IPS-18a (cell line): ENCODE data around the gene STK11.
A peak's percentile ranks its signal among the peaks of the same experiment; 100 is the strongest.
"Not testable (repeated sequence)": the region's sequence is repeated elsewhere in the genome, so short reads cannot be mapped to it uniquely, and the experiment has no call there.

ENCODE experiments used
- H3K27ac ChIP-seq: one replicate; pipeline ENCODE4 v1.5.1; 2013; ENCODE audit warnings: low read length
- H3K27me3 ChIP-seq: one replicate; pipeline ENCODE4 v1.6.1; 2013; ENCODE audit warnings: mild to moderate bottlenecking, low read length; ENCODE audit not compliant: control insufficient read depth, insufficient read depth
- H3K36me3 ChIP-seq: one replicate; pipeline ENCODE4 v1.6.1; 2013; ENCODE audit warnings: low read depth, low read length; ENCODE audit not compliant: control insufficient read depth
- H3K4me1 ChIP-seq: one replicate; pipeline ENCODE4 v1.6.1; 2013; ENCODE audit warnings: low read depth, low read length; ENCODE audit not compliant: control insufficient read depth
- H3K4me3 ChIP-seq: one replicate; pipeline ENCODE4 v1.5.1; 2013; ENCODE audit warnings: low read length
- H3K9ac ChIP-seq: one replicate; pipeline ENCODE4 v1.6.1; 2013; ENCODE audit warnings: mild to moderate bottlenecking, low read length, moderate library complexity
- H3K9me3 ChIP-seq: one replicate; pipeline ENCODE4 v1.6.1; 2013; ENCODE audit warnings: low read depth, low read length; ENCODE audit not compliant: control insufficient read depth

The STK11 gene

DNA sequence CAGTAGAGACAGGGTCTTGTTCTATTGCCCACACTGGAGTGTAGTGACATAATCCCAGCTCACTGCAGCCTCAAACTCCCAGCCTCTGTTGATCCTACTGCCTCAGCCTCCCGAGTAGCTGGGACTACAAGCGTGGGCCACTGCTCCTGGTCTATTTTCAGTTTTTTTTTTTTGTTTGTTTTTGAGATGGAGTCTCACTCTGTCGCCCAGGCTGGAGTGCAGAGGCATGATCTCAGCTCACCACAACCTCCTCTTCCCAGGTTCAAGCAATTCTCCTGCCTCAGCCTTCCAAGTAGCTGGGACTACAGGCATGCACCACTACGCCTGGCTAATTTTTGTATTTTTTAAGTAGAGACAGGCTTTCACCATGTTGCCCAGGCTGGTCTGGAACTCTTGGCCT, 5.0 kb upstream of the STK11 start:
- not testable (repeated sequence) for H3K9ac ChIP-seq, H3K4me1 ChIP-seq, H3K9me3 ChIP-seq, H3K36me3 ChIP-seq, H3K27ac ChIP-seq, H3K4me3 ChIP-seq, H3K27me3 ChIP-seq

DNA sequence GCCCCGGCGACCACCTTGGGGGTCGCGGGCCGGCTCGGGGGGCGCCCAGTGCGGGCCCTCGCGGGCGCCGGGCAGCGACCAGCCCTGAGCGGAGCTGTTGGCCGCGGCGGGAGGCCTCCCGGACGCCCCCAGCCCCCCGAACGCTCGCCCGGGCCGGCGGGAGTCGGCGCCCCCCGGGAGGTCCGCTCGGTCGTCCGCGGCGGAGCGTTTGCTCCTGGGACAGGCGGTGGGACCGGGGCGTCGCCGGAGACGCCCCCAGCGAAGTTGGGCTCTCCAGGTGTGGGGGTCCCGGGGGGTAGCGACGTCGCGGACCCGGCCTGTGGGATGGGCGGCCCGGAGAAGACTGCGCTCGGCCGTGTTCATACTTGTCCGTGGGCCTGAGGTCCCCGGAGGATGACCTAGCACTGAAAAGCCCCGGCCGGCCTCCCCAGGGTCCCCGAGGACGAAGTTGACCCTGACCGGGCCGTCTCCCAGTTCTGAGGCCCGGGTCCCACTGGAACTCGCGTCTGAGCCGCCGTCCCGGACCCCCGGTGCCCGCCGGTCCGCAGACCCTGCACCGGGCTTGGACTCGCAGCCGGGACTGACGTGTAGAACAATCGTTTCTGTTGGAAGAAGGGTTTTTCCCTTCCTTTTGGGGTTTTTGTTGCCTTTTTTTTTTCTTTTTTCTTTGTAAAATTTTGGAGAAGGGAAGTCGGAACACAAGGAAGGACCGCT, 729 bp downstream of the STK11 start:
- peaks cover 7% of the 10 kb centered on the region for H3K4me1 ChIP-seq
- peak overlapping the region; percentile 68 for H3K4me3 ChIP-seq
- H3K9ac ChIP-seq: peak overlapping the region; percentile 48
- H3K36me3 ChIP-seq: no peaks in the 10 kb centered on the region
- H3K9me3 ChIP-seq: no peaks in the 10 kb centered on the region
- H3K27ac ChIP-seq: no peak overlapping the region
- H3K27me3 ChIP-seq: no peaks in the 10 kb centered on the region

DNA sequence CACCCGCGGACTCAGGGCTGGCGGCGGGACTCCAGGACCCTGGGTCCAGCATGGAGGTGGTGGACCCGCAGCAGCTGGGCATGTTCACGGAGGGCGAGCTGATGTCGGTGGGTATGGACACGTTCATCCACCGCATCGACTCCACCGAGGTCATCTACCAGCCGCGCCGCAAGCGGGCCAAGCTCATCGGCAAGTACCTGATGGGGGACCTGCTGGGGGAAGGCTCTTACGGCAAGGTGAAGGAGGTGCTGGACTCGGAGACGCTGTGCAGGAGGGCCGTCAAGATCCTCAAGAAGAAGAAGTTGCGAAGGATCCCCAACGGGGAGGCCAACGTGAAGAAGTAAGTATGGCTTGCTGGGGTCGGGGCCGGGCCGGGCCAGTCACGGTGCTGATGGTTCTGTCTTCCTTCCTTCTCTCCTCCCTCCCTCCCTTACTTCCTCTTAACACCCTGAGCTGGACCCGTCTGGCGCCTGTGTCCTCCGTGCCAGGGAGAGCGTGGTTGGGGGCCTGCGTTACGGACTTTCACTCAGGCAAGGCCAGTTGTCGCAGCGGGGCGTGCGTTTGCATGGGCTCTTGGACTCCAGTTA, 1.4 kb downstream of the STK11 start:
- H3K9ac ChIP-seq: peak overlapping the region; percentile 48
- H3K27ac ChIP-seq: no peak overlapping the region
- peaks cover 7% of the 10 kb centered on the region for H3K4me1 ChIP-seq

DNA sequence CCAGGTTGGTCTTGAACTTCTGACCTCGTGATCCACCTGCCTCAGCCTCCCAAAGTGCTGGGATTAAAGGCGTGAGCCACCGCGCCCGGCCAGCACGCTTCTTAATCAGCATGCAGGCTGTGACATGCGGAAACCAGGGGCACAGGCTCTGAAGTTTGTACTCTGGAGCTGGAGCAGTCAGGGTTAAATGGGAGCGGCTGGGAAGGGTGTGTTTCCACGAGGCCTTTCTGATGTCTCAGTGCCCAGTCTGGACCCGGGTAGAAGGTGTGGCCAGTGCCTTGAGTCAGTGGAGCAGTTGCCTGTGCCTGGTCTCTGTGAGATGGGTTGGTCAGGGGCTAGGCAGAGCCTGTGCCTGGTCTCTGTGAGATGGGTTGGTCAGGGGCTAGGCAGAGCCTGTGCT, 3.3 kb downstream of the STK11 start:
- not testable (repeated sequence) for H3K4me1 ChIP-seq

More for the DNA sequence above, 1.4 kb downstream of the STK11 start:
- Histone ChIP-seq H3K9me3 (no peaks in the 10 kb centered on the region), H3K36me3 (no peaks in the 10 kb centered on the region), H3K27me3 (no peaks in the 10 kb centered on the region), H3K4me3 (peak overlapping the region; percentile 68)

DNA sequence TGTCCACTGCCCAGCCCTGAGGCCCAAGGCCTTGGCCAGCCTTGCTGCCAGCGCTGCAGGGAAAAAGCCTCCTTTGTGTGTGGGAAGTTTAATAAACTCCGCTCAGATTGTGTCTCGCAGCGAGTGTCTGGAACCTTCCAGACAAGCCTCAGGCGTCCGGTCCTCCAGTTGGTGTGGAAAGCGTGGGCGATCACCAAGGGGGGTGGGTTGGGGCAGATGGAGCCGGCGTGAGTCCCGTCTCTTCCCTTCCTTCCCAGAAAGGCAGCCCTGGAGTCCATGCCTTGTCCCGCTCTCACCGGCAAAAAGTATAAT, 4.6 kb downstream of the STK11 start:
- Histone ChIP-seq H3K9ac (no peak overlapping the region), H3K4me3 (no peak overlapping the region), H3K36me3 (no peaks in the 10 kb centered on the region), H3K4me1 (peaks cover 7% of the 10 kb centered on the region), H3K27me3 (no peaks in the 10 kb centered on the region), H3K27ac (no peak overlapping the region), H3K9me3 (no peaks in the 10 kb centered on the region)

More for the DNA sequence above, 3.3 kb downstream of the STK11 start:
- not testable (repeated sequence) for H3K27me3 ChIP-seq, H3K36me3 ChIP-seq, H3K9ac ChIP-seq, H3K27ac ChIP-seq, H3K4me3 ChIP-seq, H3K9me3 ChIP-seq

DNA sequence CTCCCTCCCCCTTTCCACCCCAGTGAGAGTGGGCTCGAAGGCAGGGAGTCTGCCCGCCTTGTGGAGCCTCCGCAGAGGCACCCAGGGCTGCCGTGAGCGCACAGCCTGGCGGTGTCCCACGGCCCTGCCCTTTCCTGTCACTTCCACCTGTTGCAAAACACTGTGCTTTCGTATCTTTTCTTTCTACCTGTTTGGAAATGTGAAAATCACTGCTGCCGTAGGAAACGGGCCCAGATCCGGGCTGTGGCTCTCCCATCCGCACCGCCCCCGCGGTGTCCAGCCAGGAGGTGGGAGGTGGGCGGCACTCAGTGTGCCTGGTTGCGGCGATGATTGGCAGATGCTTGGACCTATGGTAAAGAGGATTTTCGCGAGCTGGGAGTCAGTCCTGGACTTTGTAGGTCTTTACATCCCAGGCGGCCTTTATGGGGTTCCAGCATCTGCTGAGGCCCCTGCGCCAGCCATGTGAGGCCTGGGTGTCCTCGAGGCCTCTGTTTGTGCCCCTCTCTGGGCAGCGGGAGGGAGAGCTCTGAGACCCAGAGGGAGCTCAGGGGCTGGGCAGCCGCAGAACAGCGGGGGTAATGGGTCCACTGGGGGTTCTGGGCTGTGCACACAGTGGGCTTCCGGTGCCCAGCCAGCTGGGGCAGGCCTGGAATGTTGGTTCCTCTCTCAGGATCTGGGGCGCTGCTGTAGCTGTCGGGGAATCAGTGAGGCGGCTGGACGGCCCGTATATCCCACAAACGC, 6.1 kb downstream of the STK11 start:
- H3K27me3 ChIP-seq: no peaks in the 10 kb centered on the region
- H3K36me3 ChIP-seq: no peaks in the 10 kb centered on the region
- no peak overlapping the region for H3K4me3 ChIP-seq
- H3K9ac ChIP-seq: no peak overlapping the region
- H3K4me1 ChIP-seq: peaks cover 7% of the 10 kb centered on the region
- no peak overlapping the region for H3K27ac ChIP-seq
- H3K9me3 ChIP-seq: no peaks in the 10 kb centered on the region

DNA sequence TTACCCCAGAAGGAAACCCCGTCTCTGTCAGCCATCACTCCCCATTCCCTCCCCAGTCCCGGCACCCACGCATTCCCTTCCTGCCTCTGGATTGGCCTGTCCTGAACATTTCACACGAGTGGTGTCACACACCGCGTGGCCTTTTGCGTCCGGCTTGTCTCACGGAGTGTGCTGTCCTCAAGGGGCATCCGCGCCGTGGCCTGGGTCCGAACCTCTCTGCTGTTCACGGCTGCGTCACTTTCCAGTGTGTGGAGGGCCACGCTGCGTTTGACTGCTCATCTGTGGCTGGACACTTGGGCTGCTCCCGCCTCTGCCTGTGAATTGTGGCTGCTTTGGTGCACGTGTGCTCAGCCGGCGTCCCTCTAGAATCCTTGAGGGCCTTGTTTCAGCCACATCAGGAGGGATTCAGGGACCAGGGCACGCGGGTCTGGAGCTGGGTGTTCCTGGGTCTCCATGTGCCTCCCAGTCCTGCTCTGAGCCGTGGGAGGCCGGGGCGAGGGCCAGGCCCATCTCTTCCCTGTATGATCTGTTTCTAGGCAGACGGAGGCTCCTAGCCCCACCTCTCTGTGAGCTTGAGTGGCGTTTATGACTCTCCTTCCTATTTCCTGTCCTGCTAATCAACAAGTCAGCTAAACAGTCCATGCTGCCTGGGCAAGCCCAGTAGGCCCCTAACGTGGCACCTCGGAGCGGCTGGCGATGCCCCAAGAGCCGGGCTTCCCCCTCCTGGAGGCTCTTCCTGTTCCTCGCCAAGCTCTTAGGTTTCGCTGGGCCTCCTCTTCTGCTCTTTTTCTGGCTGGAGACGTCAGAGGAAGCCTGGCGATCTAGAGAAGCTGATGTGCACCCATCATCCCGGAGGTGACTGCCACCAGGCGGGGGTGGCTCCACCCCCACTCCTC, 8.1 kb downstream of the STK11 start:
- H3K27me3 ChIP-seq: no peaks in the 10 kb centered on the region
- H3K27ac ChIP-seq: no peak overlapping the region
- no peaks in the 10 kb centered on the region for H3K4me1 ChIP-seq

DNA sequence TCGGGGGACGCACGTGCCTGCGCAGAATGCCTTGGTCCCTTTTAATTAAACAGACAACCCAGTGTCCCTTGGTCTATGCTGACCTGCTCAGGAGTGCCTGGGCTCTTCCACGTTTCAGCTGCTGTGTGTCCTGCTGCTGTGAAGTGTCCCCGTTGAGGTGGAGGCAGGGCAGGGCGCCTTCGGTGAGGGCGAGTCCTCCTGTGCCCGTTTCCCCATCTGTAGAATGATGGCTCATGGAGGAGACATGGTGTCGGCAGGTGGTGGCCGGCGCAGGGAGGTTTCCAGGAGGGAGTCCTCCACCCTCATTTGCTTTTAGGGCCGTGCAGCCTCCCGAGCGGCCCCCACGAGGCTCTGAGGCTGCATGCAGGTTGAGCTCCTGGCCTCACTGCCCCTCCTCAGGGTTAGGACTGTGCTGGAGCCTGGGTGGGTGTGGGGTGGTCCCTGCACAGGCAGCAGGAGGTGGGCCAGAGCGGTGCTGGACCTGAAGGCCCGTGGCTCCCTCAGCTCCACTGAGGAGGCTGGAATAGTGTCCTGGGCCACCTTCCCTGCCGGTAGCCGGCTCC, 8.8 kb downstream of the STK11 start:
- Histone ChIP-seq H3K4me1 (no peaks in the 10 kb centered on the region), H3K9ac (no peak overlapping the region), H3K27me3 (no peaks in the 10 kb centered on the region), H3K27ac (no peak overlapping the region), H3K36me3 (no peaks in the 10 kb centered on the region), H3K4me3 (no peak overlapping the region), H3K9me3 (no peaks in the 10 kb centered on the region)

More for the DNA sequence above, 8.1 kb downstream of the STK11 start:
- no peaks in the 10 kb centered on the region for H3K9me3 ChIP-seq
- H3K4me3 ChIP-seq: no peak overlapping the region
- no peaks in the 10 kb centered on the region for H3K36me3 ChIP-seq
- no peak overlapping the region for H3K9ac ChIP-seq

DNA sequence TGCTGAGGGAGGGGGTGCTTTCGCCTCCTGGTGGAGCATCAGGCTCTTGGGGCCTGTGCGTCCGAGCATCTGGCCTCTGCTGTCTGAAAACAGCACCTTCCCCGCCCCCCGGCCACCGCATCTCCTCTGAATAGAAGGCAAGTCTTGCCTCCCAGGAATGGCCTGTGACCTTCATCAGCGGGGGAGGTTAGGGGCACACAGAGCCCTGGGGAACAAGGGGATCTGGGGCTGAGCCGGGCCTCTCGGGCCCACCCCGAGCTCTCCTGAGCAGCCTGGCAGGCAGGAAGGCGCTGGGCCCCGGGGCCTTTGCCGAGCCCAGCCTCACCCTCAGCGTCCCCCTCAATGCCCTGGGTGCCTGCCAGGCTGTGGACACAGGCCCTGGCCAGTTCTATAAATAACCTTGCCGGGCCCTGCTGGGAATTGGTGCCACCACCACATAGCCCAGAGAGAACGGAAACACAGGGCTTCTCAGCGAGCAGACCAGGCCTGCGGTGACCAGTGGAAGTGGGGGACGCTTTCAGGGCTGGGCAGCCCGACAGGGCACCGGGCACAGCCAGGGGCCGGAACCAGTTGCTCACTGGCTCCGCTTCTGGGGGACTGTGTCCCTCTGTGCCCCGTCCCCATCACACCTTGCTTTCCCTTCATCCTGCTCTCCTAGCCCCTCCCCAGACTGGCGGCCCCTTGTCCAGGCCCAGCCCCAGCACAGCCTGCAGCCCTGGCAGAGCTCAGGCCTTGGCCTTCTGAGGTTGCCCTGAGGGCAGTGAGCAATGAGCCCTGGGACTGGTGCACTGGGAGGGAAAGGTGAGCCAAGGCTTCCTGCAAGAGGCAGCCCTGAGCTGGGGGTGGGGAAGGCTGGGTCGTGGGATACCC, 9.5 kb downstream of the STK11 start:
- Histone ChIP-seq H3K9ac (no peak overlapping the region), H3K4me1 (no peaks in the 10 kb centered on the region), H3K27ac (no peak overlapping the region), H3K27me3 (no peaks in the 10 kb centered on the region), H3K4me3 (no peak overlapping the region), H3K9me3 (no peaks in the 10 kb centered on the region), H3K36me3 (no peaks in the 10 kb centered on the region)

DNA sequence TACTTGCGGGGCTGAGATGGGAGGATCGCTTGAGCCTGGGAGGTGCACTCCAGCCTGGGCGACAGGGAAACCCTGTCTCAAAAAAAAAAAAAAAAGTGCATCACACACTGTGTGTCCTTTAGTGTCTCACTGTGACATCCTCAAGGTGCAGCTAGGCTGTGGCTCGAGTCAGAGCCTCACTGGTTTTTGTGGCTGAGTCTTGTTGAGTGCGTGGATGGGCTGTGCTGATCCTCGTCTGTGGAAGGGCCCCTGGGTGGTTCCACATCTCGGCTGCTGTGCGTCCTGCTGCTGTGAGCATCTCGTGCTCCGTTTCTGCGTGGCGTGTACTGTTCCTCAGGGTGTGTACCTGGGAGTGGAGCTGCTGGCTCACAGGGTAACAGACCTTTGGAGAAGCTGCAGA, 11.2 kb downstream of the STK11 start:
- Histone ChIP-seq H3K4me3 (no peak overlapping the region), H3K36me3 (no peaks in the 10 kb centered on the region), H3K27me3 (no peaks in the 10 kb centered on the region), H3K9ac (no peak overlapping the region), H3K4me1 (no peaks in the 10 kb centered on the region), H3K9me3 (no peaks in the 10 kb centered on the region), H3K27ac (no peak overlapping the region)
